Tibial artery (tissue), 4 donors: ENCODE measurements around the gene ST6GALNAC2.
"Not testable (repeated sequence)": the region's sequence is repeated elsewhere in the genome, so short reads cannot be mapped to it uniquely, and the experiment has no call there.

Experiments used
- DNase-seq, 2 donors: peaks; one replicate each; pipeline ENCODE4 v3.0.0-alpha.2; 2019
- H3K27ac ChIP-seq, 2 donors: fragments of 200-600 bp; sonication (generic) in 1 of 2; 1 replicate in 1 of 2; 2 replicates in 1 of 2; pipeline ENCODE4 v1.5.1; 2018 to 2019; ENCODE audit warnings: mild to moderate bottlenecking in 1 of 2
- H3K27me3 ChIP-seq, 2 donors: fragments of 200-600 bp; sonication (generic) in 1 of 2; one replicate each; pipeline versions ENCODE4 v1.5.1 to v1.6.0; 2016 to 2019
- H3K36me3 ChIP-seq, 3 donors: fragments of 200-600 bp; sonication (generic) in 2 of 3; one replicate each; pipeline ENCODE4 v1.5.1; 2016 to 2019; ENCODE audit warnings: mild to moderate bottlenecking in 2 of 3
- H3K4me1 ChIP-seq, 4 donors: fragments of 200-600 bp; sonication (generic) in 2 of 4; 1 replicate in 3 of 4; 2 replicates in 1 of 4; pipeline ENCODE4 v1.5.1; 2016 to 2019
- H3K4me3 ChIP-seq, 2 donors: fragments of 200-600 bp; sonication (generic) in 1 of 2; 1 replicate in 1 of 2; 2 replicates in 1 of 2; pipeline ENCODE4 v1.5.1; 2018 to 2019; ENCODE audit warnings: mild to moderate bottlenecking in 2 of 2
- H3K9me3 ChIP-seq, 3 donors: fragments of 200-600 bp; sonication (generic) in 1 of 3; one replicate each; pipeline ENCODE4 v1.5.1; 2016 to 2019
- CTCF ChIP-seq, 2 experiments: fragments of 200-600 bp in 1 of 2; fragments of 450-650 bp in 1 of 2; IDR thresholded peaks; one replicate each; pipeline ENCODE4 v1.5.1; 2017 to 2019; ENCODE audit warnings: antibody characterized with exemption in 2 of 2, mild to moderate bottlenecking in 1 of 2, moderate library complexity in 1 of 2
- intact Hi-C: fragments of 100-400 bp; cut with DNase I; formaldehyde crosslinking; loops from one replicate; pipeline ENCODE4 v1.15.0; 2023; ENCODE audit warnings: low total_unique reads

ST6GALNAC2 gene

DNA sequence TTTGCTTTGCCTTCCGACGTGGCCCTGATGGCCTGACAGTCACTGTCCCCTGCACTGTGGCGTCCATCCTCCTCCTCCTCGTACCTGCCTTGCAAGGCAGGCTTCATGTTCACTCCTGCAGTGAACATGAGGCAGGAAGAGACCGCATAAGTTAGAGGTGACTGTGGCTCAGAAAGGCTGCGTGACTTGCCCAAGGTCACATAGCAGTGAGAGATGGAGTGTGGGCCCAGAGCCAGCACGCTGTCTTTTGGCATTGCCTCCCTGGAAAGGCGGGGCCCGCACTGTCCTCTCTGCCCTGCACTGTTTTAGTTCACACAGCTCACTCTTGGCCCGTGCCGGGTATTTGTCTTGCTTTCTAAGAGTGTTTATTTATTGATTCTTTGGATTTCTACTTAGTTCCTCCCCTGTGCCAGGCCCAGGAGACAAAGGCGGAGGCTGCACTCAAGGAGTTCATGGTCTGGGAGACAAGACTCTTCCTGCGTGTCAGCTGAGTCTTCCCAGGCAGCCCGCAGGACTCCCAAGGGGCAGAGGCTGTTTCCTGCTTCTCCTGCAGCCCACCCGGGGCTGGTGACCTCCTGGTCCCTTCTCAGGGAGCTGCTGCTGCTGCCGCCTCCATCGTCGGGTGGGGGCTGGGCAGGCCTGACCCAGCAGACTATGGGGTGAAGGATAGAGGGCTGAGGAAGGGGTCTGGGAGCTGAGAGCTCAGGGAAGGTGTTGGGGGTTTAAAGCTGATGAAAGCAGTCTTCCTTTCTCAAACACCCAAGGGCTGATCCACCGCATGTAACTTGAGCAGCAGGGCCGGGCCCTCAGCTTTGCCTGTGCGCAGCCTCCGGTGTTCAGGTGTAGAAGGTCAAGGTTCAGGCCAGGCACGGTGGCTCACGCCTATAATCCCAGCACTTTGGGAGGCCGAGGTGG, 60.8 kb downstream of the ST6GALNAC2 start:
- H3K36me3 ChIP-seq = no peaks in the 10 kb centered on the region
- no peak for DNase-seq

GRCh38 chr17:76523084-76524037, 62.3 kb downstream of the ST6GALNAC2 start:
- Histone ChIP-seq H3K27me3 (peaks cover 0 to 48% of the 10 kb centered on the region in 2 donors), H3K4me1 (peaks cover 0 to 21% (median 10%) of the 10 kb centered on the region in 4 donors), H3K4me3 (no peak overlapping the region), H3K9me3 (no peaks in the 10 kb centered on the region), H3K27ac (no peak overlapping the region), H3K36me3 (no peaks in the 10 kb centered on the region)
- peak; percentile 99 to 100 for TF ChIP-seq CTCF (IDR thresholded peaks at IDR 0.05)
- intact Hi-C loops = loop anchor here (2.0 to 10.0 kb wide), 3 partner anchors 23 to 191 kb away; partner anchors contain the start of gene MXRA7
- DNase-seq = no peak

More for the DNA sequence above, 60.8 kb downstream of the ST6GALNAC2 start:
- intact Hi-C loops = loop anchor here (10.0 kb wide), 1 partner anchor 190 kb away; the partner anchor contains the start of gene MXRA7
- no peak overlapping the region for H3K4me3 ChIP-seq
- H3K27ac ChIP-seq = peak overlapping the region in 1 of 2 donors; percentile 1
- TF ChIP-seq CTCF (IDR thresholded peaks at IDR 0.05) = no peak
- H3K27me3 ChIP-seq = peaks cover 0 to 38% of the 10 kb centered on the region in 2 donors
- H3K4me1 ChIP-seq = peaks cover 0 to 36% (median 25%) of the 10 kb centered on the region in 4 donors
- no peaks in the 10 kb centered on the region for H3K9me3 ChIP-seq

DNA sequence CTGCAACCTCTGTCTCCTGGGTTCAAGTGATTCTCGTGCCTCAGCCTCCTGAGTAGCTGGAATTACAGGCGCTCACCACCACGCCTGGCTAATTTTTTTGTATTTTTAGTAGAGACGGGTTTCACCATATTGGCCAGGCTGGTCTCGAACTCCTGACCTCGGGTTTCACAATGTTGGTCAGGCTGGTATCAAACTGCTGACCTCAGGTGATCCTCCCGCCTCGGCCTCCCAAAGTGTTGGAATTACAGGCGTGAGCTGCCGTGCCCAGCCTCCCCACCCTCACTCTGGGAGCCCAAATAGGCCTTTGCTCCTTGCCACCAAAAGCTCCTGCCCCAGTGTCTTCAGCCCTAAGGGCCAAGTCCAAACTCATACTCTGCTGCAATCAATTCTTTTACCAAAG, 64.0 kb downstream of the ST6GALNAC2 start:
- not testable (repeated sequence) for H3K9me3 ChIP-seq, H3K4me3 ChIP-seq, DNase-seq, H3K36me3 ChIP-seq, H3K27ac ChIP-seq
- H3K4me1 ChIP-seq = peaks cover 0 to 11% (median 0%) of the 10 kb centered on the region in 4 donors
- peaks cover 0 to 45% of the 10 kb centered on the region in 2 donors for H3K27me3 ChIP-seq
- intact Hi-C loops = loop anchor here (2.0 to 10.0 kb wide), 3 partner anchors 25 to 193 kb away; partner anchors contain the start of gene MXRA7

DNA sequence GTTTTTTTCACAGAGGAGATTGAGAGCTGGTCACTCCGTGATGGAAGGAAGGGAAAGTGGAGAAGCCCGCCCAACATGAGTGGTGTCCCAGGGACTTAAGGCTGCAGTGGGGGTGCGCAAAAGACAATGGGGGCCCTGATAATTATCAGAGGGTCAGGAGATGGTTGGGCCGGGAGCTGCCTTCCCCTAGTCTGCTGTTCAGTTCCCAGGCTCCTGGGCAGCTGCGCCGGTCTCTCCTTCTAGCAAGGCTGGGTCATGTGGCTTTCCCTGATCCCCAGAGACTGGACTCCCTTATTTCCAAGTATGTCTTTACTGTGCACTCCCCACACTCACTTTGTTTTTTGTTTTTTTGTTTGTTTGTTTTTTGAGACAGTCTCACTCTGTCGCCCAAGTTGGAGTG, 64.4 kb downstream of the ST6GALNAC2 start:
- Histone ChIP-seq H3K27ac (no peak overlapping the region), H3K9me3 (no peaks in the 10 kb centered on the region), H3K4me3 (no peak overlapping the region), H3K4me1 (peaks cover 0 to 11% (median under 1%) of the 10 kb centered on the region in 4 donors), H3K27me3 (peaks cover 0 to 45% of the 10 kb centered on the region in 2 donors), H3K36me3 (no peaks in the 10 kb centered on the region)
- TF ChIP-seq CTCF (IDR thresholded peaks at IDR 0.05) = no peak
- DNase-seq = no peak
- intact Hi-C loops = loop anchor here (10.0 kb wide), 1 partner anchor 194 kb away; the partner anchor contains the start of gene MXRA7

GRCh38 chr17:76519048-76519966, 66.4 kb downstream of the ST6GALNAC2 start:
- Histone ChIP-seq H3K27ac (no peak overlapping the region), H3K9me3 (no peaks in the 10 kb centered on the region), H3K36me3 (no peaks in the 10 kb centered on the region), H3K27me3 (peaks cover 0 to 45% of the 10 kb centered on the region in 2 donors), H3K4me3 (no peak overlapping the region), H3K4me1 (peaks cover 0 to 16% (median 6%) of the 10 kb centered on the region in 4 donors)
- intact Hi-C loops = no loop called here
- no peak for TF ChIP-seq CTCF (IDR thresholded peaks at IDR 0.05)
- no peak for DNase-seq
